ENCODE results near the gene ADTRP. TPM values are rescaled to one million over a fixed set of nuclear protein-coding genes. Genes with fewer than 3 reads are reported as not detected.
A peak's percentile ranks its signal among the peaks of the same experiment; 100 is the strongest.

The ADTRP gene
- total and polyA plus RNA-seq, 12 donors = 0.20 to 1.1 (median 0.35) TPM; not detected in 5

GRCh38 chr6:11736601-11737000, 42.0 kb downstream of the ADTRP start:
- 77 to 88% (median 85%) methylated on average over 7 of the region's 7 CpGs for WGBS, 4 donors
- no peak for TF ChIP-seq CTCF (IDR thresholded peaks at IDR 0.05)
- TF ChIP-seq POLR2A (IDR thresholded peaks at IDR 0.05) = no peak
- Histone ChIP-seq H3K9me3 (replicated peaks in 1 of 3) (no peaks in the 10 kb centered on the region), H3K27me3 (peaks cover 5% of the 10 kb centered on the region), H3K36me3 (replicated peaks in 1 of 2) (no peaks in the 10 kb centered on the region), H3K27ac (no peak overlapping the region), H3K4me1 (replicated peaks in 1 of 2) (no peaks in the 10 kb centered on the region), H3K4me3 (no peak overlapping the region)
- intact Hi-C loops (cut with DNase I) = no loop called here
- DNase-seq = no peak

GRCh38 chr6:11734861-11735613, 43.6 kb downstream of the ADTRP start:
- H3K4me1 ChIP-seq (replicated peaks in 1 of 2) = no peaks in the 10 kb centered on the region
- TF ChIP-seq CTCF (IDR thresholded peaks at IDR 0.05) (no peak), POLR2A (IDR thresholded peaks at IDR 0.05) (no peak)
- H3K9me3 ChIP-seq (replicated peaks in 1 of 3) = no peaks in the 10 kb centered on the region
- intact Hi-C loops (cut with DNase I) = no loop called here
- 78 to 88% (median 82%) methylated on average over 6 of the region's 6 CpGs for WGBS, 4 donors
- H3K27me3 ChIP-seq = peaks cover 5% of the 10 kb centered on the region
- no peaks in the 10 kb centered on the region for H3K36me3 ChIP-seq (replicated peaks in 1 of 2)
- H3K4me3 ChIP-seq = no peak overlapping the region
- DNase-seq = no peak
- no peak overlapping the region for H3K27ac ChIP-seq

GRCh38 chr6:11732036-11732631, 46.5 kb downstream of the ADTRP start:
- no peaks in the 10 kb centered on the region for H3K9me3 ChIP-seq (replicated peaks in 1 of 3)
- no peak overlapping the region for H3K4me3 ChIP-seq
- peak; percentile 43 to 80 (median 61) for DNase-seq
- 57 to 72% (median 69%) methylated on average over 12 of the region's 12 CpGs for WGBS, 4 donors
- no peaks in the 10 kb centered on the region for H3K36me3 ChIP-seq (replicated peaks in 1 of 2)
- no peaks in the 10 kb centered on the region for H3K4me1 ChIP-seq (replicated peaks in 1 of 2)
- H3K27ac ChIP-seq = peak overlapping the region in 4 of 5 donors; percentile 24 to 59 (median 48)
- H3K27me3 ChIP-seq = peaks cover under 1% of the 10 kb centered on the region
- intact Hi-C loops (cut with DNase I) = no loop called here
- no peak for TF ChIP-seq POLR2A (IDR thresholded peaks at IDR 0.05)

GRCh38 chr6:11731423-11731822, 47.2 kb downstream of the ADTRP start:
- no peaks in the 10 kb centered on the region for H3K36me3 ChIP-seq (replicated peaks in 1 of 2)
- no peaks in the 10 kb centered on the region for H3K4me1 ChIP-seq (replicated peaks in 1 of 2)
- H3K4me3 ChIP-seq = no peak overlapping the region
- TF ChIP-seq CTCF (IDR thresholded peaks at IDR 0.05) = no peak
- no peak for TF ChIP-seq POLR2A (IDR thresholded peaks at IDR 0.05)
- no peaks in the 10 kb centered on the region for H3K9me3 ChIP-seq (replicated peaks in 1 of 3)
- intact Hi-C loops (cut with DNase I) = no loop called here
- 34 to 43% (median 36%) methylated on average over 3 of the region's 3 CpGs for WGBS, 4 donors
- H3K27me3 ChIP-seq = no peaks in the 10 kb centered on the region
- peak overlapping the region in 4 of 5 donors; percentile 18 to 58 (median 32) for H3K27ac ChIP-seq
- DNase-seq = no peak
